GM19467 (cell line): Measurements from ENCODE around the gene ATP2B3.
A peak's percentile ranks its signal among the peaks of the same experiment; 100 is the strongest.

Experiments
- ATAC-seq: cut with Tn5 transposase; IDR thresholded peaks from one replicate; pipeline ENCODE4 v1.9.1; 2021; ENCODE audit warnings: mild to moderate bottlenecking, moderate library complexity; ENCODE audit not compliant: unreplicated experiment

ATP2B3 gene

GRCh38 chrX:153517423-153517822 is at the start of gene ATP2B3:
ATP2B3 (plus strand) TSS chrX:153517642; CDS start chrX:153536248, 18,606 bp downstream.
- ATAC-seq = no peak

DNA sequence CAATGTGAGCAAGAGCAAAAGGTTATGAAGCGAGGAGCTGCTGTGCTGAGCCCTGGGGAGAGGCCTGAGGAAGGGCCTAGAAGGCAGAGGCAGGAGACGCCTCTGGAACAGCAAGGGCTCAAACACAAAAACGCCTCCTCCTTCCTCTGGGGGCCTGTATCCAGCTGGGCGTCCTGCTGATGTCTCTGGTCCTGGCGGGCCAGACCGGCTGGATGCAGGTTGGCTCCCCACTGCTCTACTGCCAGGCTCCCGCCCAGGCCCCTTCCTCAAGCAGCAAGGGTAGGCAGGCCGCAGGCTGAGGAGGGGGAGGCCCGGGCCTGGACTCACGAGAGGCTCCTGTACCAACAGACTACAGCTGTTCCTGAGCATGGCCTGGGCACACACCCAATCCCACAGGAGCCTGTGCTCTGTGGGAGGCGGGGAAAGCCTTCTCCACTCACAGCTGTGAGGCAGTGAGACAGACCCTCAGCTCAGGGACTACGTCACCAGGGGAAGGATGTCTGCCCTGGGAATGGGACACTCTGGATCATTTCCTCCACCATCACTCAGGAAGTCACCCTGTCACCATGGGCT is 49.3 kb upstream of the ATP2B3 start:
- no peak for ATAC-seq

DNA sequence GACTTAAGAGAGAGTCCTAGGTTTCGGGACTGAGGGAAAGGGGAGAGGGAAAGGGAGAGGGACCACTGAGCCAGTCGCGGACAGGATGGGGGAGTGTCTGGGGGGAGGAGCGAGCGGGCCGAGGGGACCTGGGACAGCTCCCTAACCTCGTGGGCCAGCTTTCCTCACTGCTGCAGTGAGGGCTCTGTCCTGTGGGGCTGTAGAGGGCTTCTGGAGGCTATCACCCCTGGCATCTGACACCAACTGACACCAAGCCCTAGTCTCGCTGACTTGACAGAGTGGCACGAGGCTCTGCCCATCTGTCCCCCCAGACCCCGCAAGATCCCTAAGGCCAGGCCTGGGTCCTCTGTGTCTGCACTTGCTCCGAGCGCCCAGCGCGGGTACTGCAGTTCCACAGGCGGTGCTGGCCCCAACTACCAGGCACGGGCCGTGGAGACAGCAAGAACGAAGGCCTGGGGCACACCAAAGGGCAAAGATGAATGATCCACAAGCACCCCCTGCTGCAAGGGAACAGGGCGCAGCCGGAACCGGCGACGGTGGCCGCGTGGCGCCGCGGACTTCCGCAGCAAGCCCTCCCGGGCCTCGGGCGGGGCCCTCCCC is 47.5 kb upstream of the ATP2B3 start:
- peak; percentile 20 for ATAC-seq

- peak; percentile 73 for ATAC-seq
Measured at GRCh38 chrX:153470411-153471363, 46.8 kb upstream of the ATP2B3 start, which contains the start of gene HAUS7. HAUS7 (minus strand) TSS chrX:153470576; CDS start chrX:153470557, 19 bp downstream.

GRCh38 chrX:153471663-153472280 is 45.7 kb upstream of the ATP2B3 start:
- no peak for ATAC-seq

DNA sequence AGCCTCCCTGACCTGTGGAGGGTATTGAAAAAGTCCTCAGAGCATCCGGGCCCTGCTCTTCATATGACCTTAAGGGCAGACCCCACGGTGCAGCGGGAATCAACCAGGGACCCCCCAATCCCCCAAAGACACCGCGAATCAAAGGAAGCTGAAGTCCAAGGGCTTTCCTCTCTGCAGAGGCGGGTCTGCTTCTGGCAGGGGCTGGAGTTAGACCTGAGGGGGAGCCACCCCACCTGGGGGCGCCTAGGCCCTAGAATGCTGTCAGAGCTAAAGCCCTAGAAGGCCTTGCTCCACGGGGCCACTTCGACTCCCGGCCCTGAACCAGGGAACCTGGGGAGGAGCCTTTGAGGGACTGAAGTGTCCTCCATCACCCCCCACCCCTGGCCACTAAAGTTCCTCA is 44.3 kb upstream of the ATP2B3 start:
- ATAC-seq = no peak

DNA sequence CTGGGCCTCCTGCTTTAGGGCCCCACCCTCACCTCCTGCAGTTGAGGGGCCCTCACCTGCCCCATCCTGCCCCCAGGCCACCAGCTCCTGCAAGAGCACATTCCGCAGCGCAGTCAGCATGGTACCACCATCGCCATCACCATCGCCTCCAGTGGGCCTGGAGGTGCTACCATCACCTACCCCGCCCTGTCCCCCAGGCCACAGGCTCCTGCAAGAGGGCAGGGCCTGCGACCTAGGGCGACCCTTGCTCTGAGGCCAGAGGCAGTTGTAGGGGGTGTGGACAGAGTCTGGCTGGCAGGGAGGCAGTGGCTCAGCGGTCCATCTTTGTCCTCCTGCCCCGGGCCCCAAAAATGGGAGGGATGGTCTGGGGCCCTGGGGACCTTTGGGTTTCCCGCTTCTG is 43.2 kb upstream of the ATP2B3 start:
- no peak for ATAC-seq

GRCh38 chrX:153474718-153475117 is 42.7 kb upstream of the ATP2B3 start:
- ATAC-seq = no peak

GRCh38 chrX:153475271-153475670 is 42.2 kb upstream of the ATP2B3 start:
- ATAC-seq = no peak

DNA sequence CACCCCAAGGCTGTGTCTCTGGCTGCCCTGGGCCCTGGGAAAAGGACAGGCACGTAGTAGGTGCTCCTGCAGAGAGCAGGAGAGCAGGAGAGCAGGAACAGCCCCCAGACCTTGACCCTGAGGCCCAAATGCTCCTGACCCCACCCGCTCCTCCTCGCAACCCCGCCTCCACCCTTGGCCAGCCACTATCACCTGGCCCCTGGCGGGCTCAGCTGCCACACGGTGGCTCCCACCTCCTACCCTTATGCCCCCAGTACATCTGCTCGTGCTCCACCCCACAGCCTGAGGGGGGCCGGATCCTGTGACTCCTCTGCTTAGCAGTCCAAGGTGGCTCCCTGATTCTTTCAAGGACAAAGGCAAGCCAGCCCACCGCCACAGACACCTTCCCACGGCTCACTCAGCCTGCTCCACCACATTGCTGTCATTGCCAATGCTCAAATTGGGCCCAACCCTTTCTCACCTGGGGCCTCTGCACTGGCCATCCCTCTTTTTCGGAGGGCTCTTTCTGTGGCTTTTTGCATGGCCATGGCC is 41.6 kb upstream of the ATP2B3 start:
- ATAC-seq = no peak

GRCh38 chrX:153476666-153477363 is 40.6 kb upstream of the ATP2B3 start:
- ATAC-seq = no peak

- no peak for ATAC-seq
Measured at GRCh38 chrX:153477364-153477857, 40.0 kb upstream of the ATP2B3 start.

- ATAC-seq = no peak
Measured at GRCh38 chrX:153477901-153478300, 39.5 kb upstream of the ATP2B3 start.

GRCh38 chrX:153478746-153479145 is 38.7 kb upstream of the ATP2B3 start:
- ATAC-seq = no peak

DNA sequence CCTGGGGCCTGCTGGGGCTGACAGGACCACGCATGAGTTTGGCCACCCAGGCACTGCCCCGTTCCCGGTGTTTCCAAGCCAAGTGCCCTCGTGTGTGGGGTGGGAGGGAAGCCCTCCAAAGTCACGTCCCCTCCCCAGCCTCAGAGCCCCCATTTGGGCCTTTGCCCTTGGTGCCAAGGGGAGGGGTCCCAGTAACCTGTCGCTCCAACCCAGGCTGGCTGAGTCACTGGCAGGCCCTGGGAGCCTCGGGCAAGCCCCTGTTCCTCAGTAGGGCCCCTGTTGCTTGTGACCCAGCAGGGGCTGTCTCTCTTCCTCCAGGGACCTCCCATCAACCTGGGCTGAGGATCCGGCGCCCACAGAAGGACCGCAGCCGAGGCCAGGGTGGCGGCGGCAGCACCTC is 36.4 kb upstream of the ATP2B3 start:
- ATAC-seq = no peak

DNA sequence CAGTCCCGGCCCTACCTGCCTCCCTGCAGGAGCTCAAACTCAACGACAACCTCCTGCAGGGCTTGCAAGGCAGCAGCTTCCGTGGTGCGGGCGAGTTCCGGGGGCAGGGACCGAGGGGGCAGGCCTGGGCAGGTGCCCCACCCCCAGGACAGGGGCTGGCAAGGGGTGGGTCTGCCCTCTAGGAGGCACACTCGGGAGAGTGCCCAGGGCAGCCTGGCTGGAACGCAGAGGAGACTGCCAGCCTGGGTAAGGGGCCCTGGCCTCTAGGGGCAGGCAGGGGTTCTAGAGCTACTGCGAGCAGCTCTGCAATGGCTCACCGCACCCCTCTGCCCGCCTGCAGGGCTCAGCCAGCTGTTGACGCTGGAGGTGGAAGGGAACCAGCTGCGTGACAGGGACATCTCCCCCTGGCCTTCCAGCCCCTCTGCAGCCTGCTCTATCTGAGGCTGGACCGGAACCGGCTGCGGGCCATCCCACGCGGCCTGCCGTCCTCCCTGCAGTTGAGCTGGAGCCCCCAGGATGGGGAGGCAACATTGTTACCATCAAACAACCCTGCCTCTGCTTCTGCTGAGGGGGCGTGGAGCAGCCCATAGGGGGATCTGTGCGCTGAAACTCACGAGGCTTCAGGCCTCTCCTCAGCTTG is 34.9 kb upstream of the ATP2B3 start:
- no peak for ATAC-seq

DNA sequence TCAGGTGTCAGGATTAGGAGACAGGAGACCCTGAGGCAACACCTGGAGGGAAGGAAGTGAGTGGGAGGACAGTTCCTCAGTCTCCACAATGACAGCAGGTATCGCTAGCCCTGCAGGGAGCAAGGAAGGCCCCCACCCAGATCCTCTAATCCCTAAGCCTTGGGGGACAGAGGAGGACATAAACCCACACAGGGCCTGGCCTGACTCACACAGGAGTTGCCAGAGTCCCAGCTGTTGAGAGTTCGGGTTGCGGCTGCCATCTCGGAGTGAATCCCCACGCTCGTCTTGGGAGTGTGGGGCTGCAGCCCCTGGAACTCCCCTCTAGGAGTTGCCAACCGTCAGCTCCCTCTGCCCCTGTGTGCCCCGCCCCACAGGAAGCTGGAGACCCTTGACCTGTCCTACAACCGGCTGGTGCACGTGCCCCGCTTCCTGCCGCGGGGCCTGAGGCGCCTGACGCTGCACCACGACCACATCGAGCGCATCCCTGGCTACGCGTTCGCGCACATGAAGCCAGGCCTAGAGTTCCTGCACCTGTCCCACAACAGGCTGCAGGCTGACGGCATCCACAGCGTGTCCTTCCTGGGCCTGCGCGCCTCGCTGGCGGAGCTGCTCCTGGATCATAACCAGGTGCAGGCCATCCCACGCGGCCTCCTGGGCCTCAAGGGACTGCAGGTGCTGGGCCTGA is 31.9 kb upstream of the ATP2B3 start:
- ATAC-seq = no peak

DNA sequence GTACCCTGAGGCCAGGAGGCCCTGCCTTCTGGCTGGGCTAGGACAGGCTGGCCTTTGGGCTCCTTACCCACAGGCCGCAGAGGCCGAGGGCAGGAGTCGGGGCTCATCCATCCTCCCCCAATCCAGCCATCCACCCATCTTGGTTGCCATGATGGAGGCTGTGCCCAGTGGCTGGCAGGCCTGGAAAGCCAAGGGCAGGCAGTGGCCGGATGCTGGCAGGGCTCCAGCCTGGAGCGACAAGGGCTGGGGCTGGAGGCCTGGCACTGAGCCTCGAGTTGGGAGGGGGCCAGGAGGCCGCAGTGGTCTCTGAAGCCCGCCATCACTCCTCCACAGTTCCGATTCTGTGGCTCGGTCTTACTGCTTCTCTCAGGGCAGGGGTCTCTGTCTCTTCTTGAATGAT is 31.3 kb upstream of the ATP2B3 start:
- no peak for ATAC-seq

- ATAC-seq = no peak
Measured at GRCh38 chrX:153487590-153488071, 29.8 kb upstream of the ATP2B3 start.
